HepG2 (cell line): Measurements from ENCODE around the gene ARFGEF3. TPM values are rescaled to one million over a fixed set of nuclear protein-coding genes. Genes with fewer than 3 reads are reported as not detected.

ENCODE experiments used
- ETV5 ChIP-seq: IDR thresholded peaks from 2 replicates; pipeline ENCODE4 v1.6.1; 2018; ENCODE audit warnings: missing biosample characterization, missing genetic modification reagents, inconsistent platforms, borderline replicate concordance
- MED1 ChIP-seq: sonication (generic); formaldehyde crosslinking; IDR thresholded peaks from 2 replicates; pipeline ENCODE4 v1.4.0; 2020; ENCODE audit warnings: missing genetic modification reagents
- MLLT10 ChIP-seq: sonication (generic); formaldehyde crosslinking; IDR thresholded peaks from 2 replicates; pipeline ENCODE4 v1.4.0; 2020; ENCODE audit warnings: missing genetic modification reagents
- NFYB ChIP-seq: sonication (generic); formaldehyde crosslinking; IDR thresholded peaks from 2 replicates; pipeline ENCODE4 v1.4.0; 2020; ENCODE audit warnings: missing genetic modification reagents
- SIX1 ChIP-seq: sonication (generic); formaldehyde crosslinking; IDR thresholded peaks from 2 replicates; pipeline ENCODE4 v1.4.0; 2020; ENCODE audit warnings: missing genetic modification reagents, borderline replicate concordance
- ZNF101 ChIP-seq: sonication (generic); formaldehyde crosslinking; IDR thresholded peaks from 2 replicates; pipeline ENCODE4 v1.4.0; 2020; ENCODE audit warnings: mild to moderate bottlenecking, low read depth, missing genetic modification reagents, borderline replicate concordance
- ZNF34 ChIP-seq: sonication (generic); formaldehyde crosslinking; IDR thresholded peaks from 2 replicates; pipeline ENCODE4 v1.4.0; 2020; ENCODE audit warnings: mild to moderate bottlenecking, missing genetic modification reagents, borderline replicate concordance
- ZNF660 ChIP-seq: sonication (generic); formaldehyde crosslinking; IDR thresholded peaks from 2 replicates; pipeline ENCODE4 v1.5.1; 2020; ENCODE audit warnings: mild to moderate bottlenecking, low read depth, missing genetic modification reagents, borderline replicate concordance
- polyA plus RNA-seq, 8 experiments: library from polyadenylated mRNA; depleted of rRNA in 3 of 8; stranded (reverse) in 7 of 8; unstranded in 1 of 8; fragments of >200 nt; fragmentation: Illumina TruSeq in 4 of 8; extraction: Trizol in 4 of 8; gene quantifications; 2 replicates each; pipeline versions ENCODE4 v1.2.1 to v1.2.3, GENCODE V29; 2011 to 2016; ENCODE audit warnings: low read depth in 4 of 8, missing spikeins in 1 of 8, mixed read lengths in 1 of 8; ENCODE audit not compliant: insufficient read depth in 1 of 8
- total RNA-seq, 5 experiments: library from RNA; depleted of rRNA; stranded (reverse); fragments of >200 nt; fragmentation: Illumina TruSeq; extraction: Trizol; gene quantifications; 2 replicates each; pipeline ENCODE4 v1.2.3, GENCODE V29; 2016; ENCODE audit warnings: low read depth in 1 of 5
- TF ChIP-seq, protein P1 (sequence below): sonication (generic); formaldehyde crosslinking; conservative IDR thresholded peaks from 2 replicates; pipeline ENCODE4 v1.4.0; 2020; ENCODE audit warnings: mild to moderate bottlenecking, missing genetic modification reagents, moderate library complexity
- TF ChIP-seq, protein P2 (sequence below): sonication (generic); formaldehyde crosslinking; IDR thresholded peaks from 2 replicates; pipeline ENCODE4 v1.4.0; 2020; ENCODE audit warnings: missing genetic modification reagents
- TF ChIP-seq, protein P3 (sequence below): sonication (generic); formaldehyde crosslinking; IDR thresholded peaks from 2 replicates; pipeline ENCODE4 v1.5.1; 2020; ENCODE audit warnings: missing genetic modification reagents, mild to moderate bottlenecking, borderline replicate concordance
- TF ChIP-seq, protein P4 (sequence below): sonication (generic); formaldehyde crosslinking; IDR thresholded peaks from 2 replicates; pipeline ENCODE4 v1.5.0; 2020; ENCODE audit warnings: missing genetic modification reagents
- TF ChIP-seq, protein P5 (sequence below): sonication (generic); formaldehyde crosslinking; IDR thresholded peaks from 2 replicates; pipeline ENCODE4 v1.5.0; 2020; ENCODE audit warnings: missing genetic modification reagents
- TF ChIP-seq, protein P6 (sequence below), 2 experiments: sonication (generic) in 1 of 2; formaldehyde crosslinking in 1 of 2; IDR thresholded peaks; 2 replicates each; pipeline versions ENCODE4 v1.4.0 to v1.6.1; 2016 to 2020; ENCODE audit warnings: borderline replicate concordance in 1 of 2, low read depth in 1 of 2, mild to moderate bottlenecking in 1 of 2, missing genetic modification reagents in 1 of 2

The ARFGEF3 gene
- total and polyA plus RNA-seq, 2 of the 13 experiments (the other 11 are each of a cell fraction or from before 2014, with no cell fraction given), result 0.60 to 2.6 TPM

DNA sequence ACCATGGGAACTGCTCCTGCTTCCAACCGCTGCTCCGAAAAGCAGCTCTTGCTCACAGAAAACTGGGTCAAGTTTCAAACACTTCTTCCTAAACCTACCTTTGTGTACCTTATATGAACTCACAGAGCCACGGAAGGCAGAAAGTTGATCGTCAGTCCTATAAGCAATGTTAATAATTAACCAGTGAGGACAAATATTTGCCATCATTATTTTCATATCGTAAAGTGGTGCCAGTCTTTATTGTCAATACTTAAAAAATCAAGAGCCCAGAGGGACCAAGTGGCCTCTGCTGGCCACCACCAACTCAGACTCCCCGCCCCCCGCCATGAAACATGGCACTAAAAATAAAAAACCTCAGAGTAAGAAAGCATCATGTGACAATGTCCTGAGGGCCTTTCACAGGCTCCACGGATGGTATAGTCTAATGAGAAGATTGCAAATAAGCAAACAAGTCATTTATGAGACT, 65.6 kb downstream of the ARFGEF3 start (continued):
- peak; percentile 30; the same call in 1 of the 2 replicates for TF ChIP-seq ETV5 (CRISPR knock-in tag)
- TF ChIP-seq ZNF101 (CRISPR knock-in tag), result no peak
- no peak for TF ChIP-seq MLLT10 (CRISPR knock-in tag)
- TF ChIP-seq, protein P1, sequence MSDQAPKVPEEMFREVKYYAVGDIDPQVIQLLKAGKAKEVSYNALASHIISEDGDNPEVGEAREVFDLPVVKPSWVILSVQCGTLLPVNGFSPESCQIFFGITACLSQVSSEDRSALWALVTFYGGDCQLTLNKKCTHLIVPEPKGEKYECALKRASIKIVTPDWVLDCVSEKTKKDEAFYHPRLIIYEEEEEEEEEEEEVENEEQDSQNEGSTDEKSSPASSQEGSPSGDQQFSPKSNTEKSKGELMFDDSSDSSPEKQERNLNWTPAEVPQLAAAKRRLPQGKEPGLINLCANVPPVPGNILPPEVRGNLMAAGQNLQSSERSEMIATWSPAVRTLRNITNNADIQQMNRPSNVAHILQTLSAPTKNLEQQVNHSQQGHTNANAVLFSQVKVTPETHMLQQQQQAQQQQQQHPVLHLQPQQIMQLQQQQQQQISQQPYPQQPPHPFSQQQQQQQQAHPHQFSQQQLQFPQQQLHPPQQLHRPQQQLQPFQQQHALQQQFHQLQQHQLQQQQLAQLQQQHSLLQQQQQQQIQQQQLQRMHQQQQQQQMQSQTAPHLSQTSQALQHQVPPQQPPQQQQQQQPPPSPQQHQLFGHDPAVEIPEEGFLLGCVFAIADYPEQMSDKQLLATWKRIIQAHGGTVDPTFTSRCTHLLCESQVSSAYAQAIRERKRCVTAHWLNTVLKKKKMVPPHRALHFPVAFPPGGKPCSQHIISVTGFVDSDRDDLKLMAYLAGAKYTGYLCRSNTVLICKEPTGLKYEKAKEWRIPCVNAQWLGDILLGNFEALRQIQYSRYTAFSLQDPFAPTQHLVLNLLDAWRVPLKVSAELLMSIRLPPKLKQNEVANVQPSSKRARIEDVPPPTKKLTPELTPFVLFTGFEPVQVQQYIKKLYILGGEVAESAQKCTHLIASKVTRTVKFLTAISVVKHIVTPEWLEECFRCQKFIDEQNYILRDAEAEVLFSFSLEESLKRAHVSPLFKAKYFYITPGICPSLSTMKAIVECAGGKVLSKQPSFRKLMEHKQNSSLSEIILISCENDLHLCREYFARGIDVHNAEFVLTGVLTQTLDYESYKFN, result peak; percentile 78
- TF ChIP-seq, protein P2, sequence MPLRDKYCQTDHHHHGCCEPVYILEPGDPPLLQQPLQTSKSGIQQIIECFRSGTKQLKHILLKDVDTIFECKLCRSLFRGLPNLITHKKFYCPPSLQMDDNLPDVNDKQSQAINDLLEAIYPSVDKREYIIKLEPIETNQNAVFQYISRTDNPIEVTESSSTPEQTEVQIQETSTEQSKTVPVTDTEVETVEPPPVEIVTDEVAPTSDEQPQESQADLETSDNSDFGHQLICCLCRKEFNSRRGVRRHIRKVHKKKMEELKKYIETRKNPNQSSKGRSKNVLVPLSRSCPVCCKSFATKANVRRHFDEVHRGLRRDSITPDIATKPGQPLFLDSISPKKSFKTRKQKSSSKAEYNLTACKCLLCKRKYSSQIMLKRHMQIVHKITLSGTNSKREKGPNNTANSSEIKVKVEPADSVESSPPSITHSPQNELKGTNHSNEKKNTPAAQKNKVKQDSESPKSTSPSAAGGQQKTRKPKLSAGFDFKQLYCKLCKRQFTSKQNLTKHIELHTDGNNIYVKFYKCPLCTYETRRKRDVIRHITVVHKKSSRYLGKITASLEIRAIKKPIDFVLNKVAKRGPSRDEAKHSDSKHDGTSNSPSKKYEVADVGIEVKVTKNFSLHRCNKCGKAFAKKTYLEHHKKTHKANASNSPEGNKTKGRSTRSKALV (CRISPR knock-in tag), result 0 out of 2 replicates have a peak, but pooled peaks have one; percentile 6
- TF ChIP-seq, protein P3, sequence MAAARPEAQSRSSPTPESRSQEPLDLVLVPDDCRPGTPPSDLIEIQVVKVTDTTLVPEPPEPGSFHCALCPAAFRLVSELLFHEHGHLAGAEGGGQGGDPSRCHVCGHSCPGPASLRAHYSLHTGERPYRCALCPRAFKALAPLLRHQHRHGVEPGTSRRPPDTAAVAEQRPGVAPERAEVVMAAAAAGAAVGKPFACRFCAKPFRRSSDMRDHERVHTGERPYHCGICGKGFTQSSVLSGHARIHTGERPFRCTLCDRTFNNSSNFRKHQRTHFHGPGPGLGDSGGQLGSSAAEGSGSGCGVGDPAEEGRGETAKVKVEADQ (CRISPR knock-in tag), result no peak
- TF ChIP-seq ZNF34, result no peak
- no peak for TF ChIP-seq NFYB (CRISPR knock-in tag)
- TF ChIP-seq MED1 (CRISPR knock-in tag), result peak; percentile 77; the same call in 1 of the 2 replicates
- TF ChIP-seq, protein P4, sequence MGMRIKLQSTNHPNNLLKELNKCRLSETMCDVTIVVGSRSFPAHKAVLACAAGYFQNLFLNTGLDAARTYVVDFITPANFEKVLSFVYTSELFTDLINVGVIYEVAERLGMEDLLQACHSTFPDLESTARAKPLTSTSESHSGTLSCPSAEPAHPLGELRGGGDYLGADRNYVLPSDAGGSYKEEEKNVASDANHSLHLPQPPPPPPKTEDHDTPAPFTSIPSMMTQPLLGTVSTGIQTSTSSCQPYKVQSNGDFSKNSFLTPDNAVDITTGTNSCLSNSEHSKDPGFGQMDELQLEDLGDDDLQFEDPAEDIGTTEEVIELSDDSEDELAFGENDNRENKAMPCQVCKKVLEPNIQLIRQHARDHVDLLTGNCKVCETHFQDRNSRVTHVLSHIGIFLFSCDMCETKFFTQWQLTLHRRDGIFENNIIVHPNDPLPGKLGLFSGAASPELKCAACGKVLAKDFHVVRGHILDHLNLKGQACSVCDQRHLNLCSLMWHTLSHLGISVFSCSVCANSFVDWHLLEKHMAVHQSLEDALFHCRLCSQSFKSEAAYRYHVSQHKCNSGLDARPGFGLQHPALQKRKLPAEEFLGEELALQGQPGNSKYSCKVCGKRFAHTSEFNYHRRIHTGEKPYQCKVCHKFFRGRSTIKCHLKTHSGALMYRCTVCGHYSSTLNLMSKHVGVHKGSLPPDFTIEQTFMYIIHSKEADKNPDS (CRISPR knock-in tag), result no peak
- TF ChIP-seq SIX1 (CRISPR knock-in tag), result peak; percentile 93
- TF ChIP-seq, protein P5, sequence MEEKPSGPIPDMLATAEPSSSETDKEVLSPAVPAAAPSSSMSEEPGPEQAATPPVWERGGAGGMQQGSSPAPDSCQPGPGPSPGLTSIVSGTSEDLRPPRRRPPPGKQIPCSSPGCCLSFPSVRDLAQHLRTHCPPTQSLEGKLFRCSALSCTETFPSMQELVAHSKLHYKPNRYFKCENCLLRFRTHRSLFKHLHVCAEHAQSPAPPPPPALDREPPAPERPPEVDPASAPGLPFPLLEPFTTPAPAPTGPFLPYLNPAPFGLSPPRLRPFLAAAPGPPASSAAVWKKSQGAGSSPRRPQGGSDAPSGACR (CRISPR knock-in tag), result no peak
- no peak for TF ChIP-seq ZNF660 (CRISPR knock-in tag)
- TF ChIP-seq, protein P6, sequence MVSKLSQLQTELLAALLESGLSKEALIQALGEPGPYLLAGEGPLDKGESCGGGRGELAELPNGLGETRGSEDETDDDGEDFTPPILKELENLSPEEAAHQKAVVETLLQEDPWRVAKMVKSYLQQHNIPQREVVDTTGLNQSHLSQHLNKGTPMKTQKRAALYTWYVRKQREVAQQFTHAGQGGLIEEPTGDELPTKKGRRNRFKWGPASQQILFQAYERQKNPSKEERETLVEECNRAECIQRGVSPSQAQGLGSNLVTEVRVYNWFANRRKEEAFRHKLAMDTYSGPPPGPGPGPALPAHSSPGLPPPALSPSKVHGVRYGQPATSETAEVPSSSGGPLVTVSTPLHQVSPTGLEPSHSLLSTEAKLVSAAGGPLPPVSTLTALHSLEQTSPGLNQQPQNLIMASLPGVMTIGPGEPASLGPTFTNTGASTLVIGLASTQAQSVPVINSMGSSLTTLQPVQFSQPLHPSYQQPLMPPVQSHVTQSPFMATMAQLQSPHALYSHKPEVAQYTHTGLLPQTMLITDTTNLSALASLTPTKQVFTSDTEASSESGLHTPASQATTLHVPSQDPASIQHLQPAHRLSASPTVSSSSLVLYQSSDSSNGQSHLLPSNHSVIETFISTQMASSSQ (IDR thresholded peaks at IDR 0.05; ENCODE audit: low read depth), result peak; percentile 92
- TF ChIP-seq, protein P6 (CRISPR knock-in tag; IDR thresholded peaks at IDR 0.05; ENCODE audit: borderline replicate concordance), result peak; percentile 97
